ENCODE results near the gene RMDN3. TPM values are rescaled to one million over a fixed set of nuclear protein-coding genes. Genes with fewer than 3 reads are reported as not detected.
A peak's percentile ranks its signal among the peaks of the same experiment; 100 is the strongest.

Gene RMDN3
- total RNA-seq, 1 experiment from 2014 or later: 28.3 TPM

DNA sequence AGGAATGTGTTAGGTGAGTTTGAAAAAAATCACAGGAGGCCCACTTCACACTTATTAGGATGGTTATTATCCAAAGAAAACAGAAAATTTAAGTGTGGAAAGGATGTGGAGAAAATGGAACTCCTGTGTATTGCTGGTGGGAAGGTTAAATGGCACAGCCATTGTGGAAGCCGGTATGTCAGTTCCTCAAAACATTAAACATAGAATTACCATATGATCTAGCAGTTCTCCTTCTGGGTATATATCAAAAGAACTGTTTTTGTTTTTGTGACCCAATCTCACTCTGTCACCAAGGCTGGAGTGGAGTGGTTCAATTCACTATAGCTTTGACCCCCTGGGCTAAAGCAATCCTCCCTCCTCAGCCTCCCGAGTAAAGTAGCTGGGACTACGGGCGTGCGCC lies 41.5 kb upstream of the RMDN3 start:
- Mint-ChIP-seq H3K36me3 (ENCODE audit: insufficient read depth in 1 of 3, low read depth in 3 of 3) (peaks cover 13 to 21% (median 14%) of the 10 kb centered on the region in 3 experiments; a peak in 5 of 7 replicates), H3K27ac (peak overlapping the region in 2 of 3 experiments; percentile 37 to 89; a peak in 3 of 7 replicates), H3K4me3 (no peak overlapping the region), H3K9me3 (no peaks in the 10 kb centered on the region), H3K4me1 (peaks cover 32 to 38% of the 10 kb centered on the region in 2 experiments), H3K27me3 (ENCODE audit: low read depth) (no peaks in the 10 kb centered on the region)
- TF ChIP-seq, protein P1, sequence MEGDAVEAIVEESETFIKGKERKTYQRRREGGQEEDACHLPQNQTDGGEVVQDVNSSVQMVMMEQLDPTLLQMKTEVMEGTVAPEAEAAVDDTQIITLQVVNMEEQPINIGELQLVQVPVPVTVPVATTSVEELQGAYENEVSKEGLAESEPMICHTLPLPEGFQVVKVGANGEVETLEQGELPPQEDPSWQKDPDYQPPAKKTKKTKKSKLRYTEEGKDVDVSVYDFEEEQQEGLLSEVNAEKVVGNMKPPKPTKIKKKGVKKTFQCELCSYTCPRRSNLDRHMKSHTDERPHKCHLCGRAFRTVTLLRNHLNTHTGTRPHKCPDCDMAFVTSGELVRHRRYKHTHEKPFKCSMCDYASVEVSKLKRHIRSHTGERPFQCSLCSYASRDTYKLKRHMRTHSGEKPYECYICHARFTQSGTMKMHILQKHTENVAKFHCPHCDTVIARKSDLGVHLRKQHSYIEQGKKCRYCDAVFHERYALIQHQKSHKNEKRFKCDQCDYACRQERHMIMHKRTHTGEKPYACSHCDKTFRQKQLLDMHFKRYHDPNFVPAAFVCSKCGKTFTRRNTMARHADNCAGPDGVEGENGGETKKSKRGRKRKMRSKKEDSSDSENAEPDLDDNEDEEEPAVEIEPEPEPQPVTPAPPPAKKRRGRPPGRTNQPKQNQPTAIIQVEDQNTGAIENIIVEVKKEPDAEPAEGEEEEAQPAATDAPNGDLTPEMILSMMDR (conservative IDR thresholded peaks at IDR 0.05): no peak
- H3K27me3 ChIP-seq (ENCODE audit: insufficient read depth, low read length): no peaks in the 10 kb centered on the region
- H3K56ac ChIP-seq (ENCODE audit: insufficient read length, low read depth, low read length): no peak overlapping the region
- no peak overlapping the region for H2BK5ac ChIP-seq (ENCODE audit: insufficient read length, low read length)
- no peak overlapping the region for H2BK120ac ChIP-seq (ENCODE audit: low read depth, low read length, poor library complexity, severe bottlenecking)
- no peak overlapping the region for H3K18ac ChIP-seq (ENCODE audit: insufficient read length, low read depth, low read length)
- H3K23ac ChIP-seq (ENCODE audit: insufficient read length, low read depth, low read length): no peak overlapping the region
- H3K79me2 ChIP-seq (ENCODE audit: insufficient read depth, low read length): no peaks in the 10 kb centered on the region
- no peak overlapping the region for H3T11ph ChIP-seq (ENCODE audit: low read length)
- no peak overlapping the region for H3K14ac ChIP-seq (ENCODE audit: insufficient read depth, low read length)
- H2BK12ac ChIP-seq (ENCODE audit: insufficient read length, low read depth, low read length): no peak overlapping the region
- H2AFZ ChIP-seq (ENCODE audit: low read length): no peak overlapping the region
- H4K91ac ChIP-seq (ENCODE audit: insufficient read length, low read depth, low read length): no peak overlapping the region
- no peak overlapping the region for H3K27ac ChIP-seq (ENCODE audit: insufficient read length, low read depth, low read length)
- no peaks in the 10 kb centered on the region for H4K20me1 ChIP-seq (ENCODE audit: control insufficient read depth, insufficient read depth, insufficient read length)
- H3K23me2 ChIP-seq (ENCODE audit: insufficient read length, low read depth, low read length, poor library complexity, severe bottlenecking): no peaks in the 10 kb centered on the region
- H4K8ac ChIP-seq (replicated peaks; ENCODE audit: insufficient read length, low read depth, low read length): no peak overlapping the region
- H3K4me2 ChIP-seq (ENCODE audit: insufficient read depth, insufficient read length, low read length): no peak overlapping the region
- peaks cover 12% of the 10 kb centered on the region; the same call in 1 of the 2 replicates for H3K4me1 ChIP-seq (ENCODE audit: insufficient read depth, low read length)
- no peak overlapping the region for H3K4ac ChIP-seq (ENCODE audit: low read depth, low read length)
- no peak for DNase-seq
- no peak overlapping the region for H4K5ac ChIP-seq (ENCODE audit: insufficient read length, low read depth, low read length)
- no peaks in the 10 kb centered on the region for H3K79me1 ChIP-seq (ENCODE audit: insufficient read depth, low read depth, low read length, poor library complexity, severe bottlenecking)
- no peak overlapping the region for H3K9ac ChIP-seq (ENCODE audit: extremely low read depth, insufficient read length, low read length)
- no peak overlapping the region for H2BK15ac ChIP-seq (ENCODE audit: low read depth, low read length)
- no peak overlapping the region for H2AK5ac ChIP-seq (ENCODE audit: insufficient read length, low read length)
- no peak overlapping the region for H2BK20ac ChIP-seq (ENCODE audit: low read depth, low read length, poor library complexity, severe bottlenecking)
- no peaks in the 10 kb centered on the region for H3K9me3 ChIP-seq (ENCODE audit: control insufficient read depth, low read depth, low read length)
- no CpG with 5 or more reads among the region's 5 CpGs for WGBS (ENCODE audit: extremely low coverage, insufficient read length, low lambda C conversion rate)

Measured in H9 (cell line).